GM15510 (cell line): Measurements from ENCODE around the gene CCDC149.

Experiments
- POLR2A ChIP-seq: IDR thresholded peaks from 3 replicates; pipeline ENCODE4 v1.6.1; 2011; ENCODE audit warnings: borderline replicate concordance; ENCODE audit not compliant: insufficient read length; ENCODE audit errors: extremely low read depth

CCDC149 gene

GRCh38 chr4:24845132-24845531 is 67.7 kb downstream of the CCDC149 start:
- TF ChIP-seq POLR2A, result no peak

- no peak for TF ChIP-seq POLR2A
Observed at GRCh38 chr4:24843096-24843495, 69.7 kb downstream of the CCDC149 start.

GRCh38 chr4:24842356-24842755 is 70.5 kb downstream of the CCDC149 start:
- no peak for TF ChIP-seq POLR2A

- no peak for TF ChIP-seq POLR2A
Observed at GRCh38 chr4:24840826-24841543, 71.9 kb downstream of the CCDC149 start.

- TF ChIP-seq POLR2A, result no peak
Observed at GRCh38 chr4:24840362-24840761, 72.5 kb downstream of the CCDC149 start.

GRCh38 chr4:24837781-24838180 is 75.1 kb downstream of the CCDC149 start:
- TF ChIP-seq POLR2A, result no peak

GRCh38 chr4:24837336-24837735 is 75.5 kb downstream of the CCDC149 start:
- TF ChIP-seq POLR2A, result no peak

- no peak for TF ChIP-seq POLR2A
Observed at GRCh38 chr4:24836661-24837242, 76.1 kb downstream of the CCDC149 start.

- TF ChIP-seq POLR2A, result no peak
Observed at GRCh38 chr4:24835696-24836095, 77.1 kb downstream of the CCDC149 start.

GRCh38 chr4:24831637-24832036 is 81.2 kb downstream of the CCDC149 start:
- no peak for TF ChIP-seq POLR2A

GRCh38 chr4:24824720-24825119 is 88.1 kb downstream of the CCDC149 start:
- no peak for TF ChIP-seq POLR2A

GRCh38 chr4:24820541-24820940 is 92.3 kb downstream of the CCDC149 start:
- no peak for TF ChIP-seq POLR2A

- TF ChIP-seq POLR2A, result no peak
Observed at GRCh38 chr4:24816797-24817196, 96.0 kb downstream of the CCDC149 start.

GRCh38 chr4:24813732-24814131 is 99.1 kb downstream of the CCDC149 start:
- no peak for TF ChIP-seq POLR2A

- no peak for TF ChIP-seq POLR2A
Observed at GRCh38 chr4:24810871-24811631, 101.8 kb downstream of the CCDC149 start.
